GM23338 (cell line): ENCODE data around the gene DDTL. TPM values are rescaled to one million over a fixed set of nuclear protein-coding genes. Genes with fewer than 3 reads are reported as not detected.

Experiments
- ATAC-seq: fragments of 200-7000 bp; cut with Tn5 transposase; 3 replicates; pipeline ENCODE4 v1.9.1; 2020
- DNase-seq: peaks from one replicate; pipeline ENCODE4 v3.0.0-alpha.2; 2015; ENCODE audit warnings: low spot score
- H2AFZ ChIP-seq: fragments of 200-600 bp; sonication (generic); 2 replicates; pipeline ENCODE4 v1.8.0; 2016; ENCODE audit warnings: antibody characterized with exemption, mild to moderate bottlenecking, moderate library complexity
- H3F3A ChIP-seq: fragments of 200-600 bp; sonication (generic); replicated peaks from 2 replicates; pipeline ENCODE4 v1.8.0; 2017; ENCODE audit warnings: antibody characterized with exemption, mixed run types, low read depth
- H3K27ac ChIP-seq: fragments of 200-600 bp; sonication (generic); 2 replicates; pipeline ENCODE4 v1.6.1; 2016; ENCODE audit warnings: low read depth
- H3K27me3 ChIP-seq: fragments of 200-600 bp; sonication (generic); 2 replicates; pipeline ENCODE4 v1.8.0; 2016; ENCODE audit warnings: mild to moderate bottlenecking, mixed run types, moderate library complexity; ENCODE audit not compliant: insufficient read depth
- H3K36me3 ChIP-seq: fragments of 200-600 bp; sonication (generic); 2 replicates; pipeline ENCODE4 v1.8.0; 2016; ENCODE audit warnings: mild to moderate bottlenecking; ENCODE audit not compliant: insufficient read depth
- H3K4me1 ChIP-seq: fragments of 200-600 bp; sonication (generic); 2 replicates; pipeline ENCODE4 v1.8.0; 2016; ENCODE audit warnings: mild to moderate bottlenecking, moderate library complexity; ENCODE audit not compliant: insufficient read depth
- H3K4me2 ChIP-seq: fragments of 200-600 bp; sonication (generic); 2 replicates; pipeline ENCODE4 v1.7.1; 2017; ENCODE audit warnings: mixed run types
- H3K4me3 ChIP-seq: fragments of 200-600 bp; sonication (generic); 2 replicates; pipeline ENCODE4 v1.6.1; 2016; ENCODE audit warnings: mixed run types
- H3K79me2 ChIP-seq: fragments of 200-600 bp; sonication (generic); replicated peaks from 2 replicates; pipeline ENCODE4 v1.8.0; 2017; ENCODE audit warnings: mild to moderate bottlenecking; ENCODE audit not compliant: insufficient read depth
- H3K9me2 ChIP-seq: fragments of 200-600 bp; sonication (generic); 2 replicates; pipeline ENCODE4 v1.8.0; 2017; ENCODE audit not compliant: insufficient read depth
- H4K20me1 ChIP-seq: fragments of 200-600 bp; sonication (generic); replicated peaks from 2 replicates; pipeline ENCODE4 v1.8.0; 2017; ENCODE audit warnings: mild to moderate bottlenecking; ENCODE audit not compliant: insufficient read depth
- H3K27ac Mint-ChIP-seq: 2 replicates; pipeline ENCODE4 v1.8.0; 2020; ENCODE audit warnings: inconsistent platforms, mild to moderate bottlenecking, moderate library complexity, mixed read lengths
- H3K27me3 Mint-ChIP-seq: 3 replicates; pipeline ENCODE4 v1.8.0; 2022; ENCODE audit warnings: low read depth, mild to moderate bottlenecking, moderate library complexity, mixed read lengths, inconsistent platforms; ENCODE audit not compliant: insufficient read depth, poor library complexity
- H3K36me3 Mint-ChIP-seq: 3 replicates; pipeline ENCODE4 v1.8.0; 2021; ENCODE audit warnings: low read depth, mild to moderate bottlenecking, inconsistent platforms, moderate library complexity, mixed read lengths
- H3K4me1 Mint-ChIP-seq: 3 replicates; pipeline ENCODE4 v1.8.0; 2020; ENCODE audit warnings: mild to moderate bottlenecking, inconsistent platforms, mixed read lengths
- H3K4me3 Mint-ChIP-seq: 3 replicates; pipeline ENCODE4 v1.8.0; 2021; ENCODE audit warnings: moderate library complexity, mild to moderate bottlenecking, inconsistent platforms, mixed read lengths
- H3K9me3 Mint-ChIP-seq: 3 replicates; pipeline ENCODE4 v1.8.0; 2020; ENCODE audit warnings: moderate library complexity, mild to moderate bottlenecking, inconsistent platforms, mixed read lengths
- CREB1 ChIP-seq: fragments of 250-450 bp; sonication (Bioruptor Pico); IDR thresholded peaks from 2 replicates; pipeline ENCODE4 v1.5.0; 2020; ENCODE audit warnings: low read depth, mild to moderate bottlenecking, moderate library complexity
- CTCF ChIP-seq, 2 experiments: fragments of 200-600 bp in 1 of 2; sonication (generic) in 1 of 2; conservative IDR thresholded peaks; 2 replicates each; pipeline versions ENCODE4 v1.5.1 to v1.6.1; 2016 to 2017; ENCODE audit warnings: antibody characterized with exemption in 2 of 2, low read depth in 2 of 2, mild to moderate bottlenecking in 2 of 2, moderate library complexity in 1 of 2
- ETS1 ChIP-seq: IDR thresholded peaks from 2 replicates; pipeline ENCODE4 v1.6.1; 2016; ENCODE audit warnings: antibody characterized with exemption
- EZH2 ChIP-seq: fragments of 200-600 bp; sonication (generic); IDR thresholded peaks from one replicate; pipeline ENCODE4 v1.8.0; 2017; ENCODE audit warnings: antibody characterized with exemption, mild to moderate bottlenecking, low read depth; ENCODE audit not compliant: unreplicated experiment
- EZH2phosphoT487 ChIP-seq: fragments of 200-600 bp; sonication (generic); IDR thresholded peaks from one replicate; pipeline ENCODE4 v1.8.1; 2018; ENCODE audit warnings: antibody characterized with exemption; ENCODE audit not compliant: unreplicated experiment
- JUNB ChIP-seq: IDR thresholded peaks from one replicate; pipeline ENCODE4 v1.6.1; 2016; ENCODE audit warnings: antibody characterized with exemption; ENCODE audit not compliant: unreplicated experiment
- NANOG ChIP-seq: IDR thresholded peaks from 2 replicates; pipeline ENCODE4 v1.6.1; 2016; ENCODE audit warnings: antibody characterized with exemption, borderline replicate concordance
- POLR2AphosphoS5 ChIP-seq: IDR thresholded peaks from 2 replicates; pipeline ENCODE4 v1.6.1; 2016; ENCODE audit warnings: antibody characterized with exemption, low read depth
- STAT1 ChIP-seq: IDR thresholded peaks from one replicate; pipeline ENCODE4 v1.6.1; 2016; ENCODE audit warnings: antibody characterized with exemption; ENCODE audit not compliant: unreplicated experiment
- ZNF114 ChIP-seq: fragments of 250-450 bp; sonication (Bioruptor Pico); IDR thresholded peaks from 2 replicates; pipeline ENCODE4 v1.5.0; 2020; ENCODE audit warnings: mild to moderate bottlenecking, moderate library complexity
- ZNF331 ChIP-seq: fragments of 250-450 bp; sonication (Bioruptor Pico); IDR thresholded peaks from 2 replicates; pipeline ENCODE4 v1.5.0; 2020; ENCODE audit warnings: low read depth, mild to moderate bottlenecking, moderate library complexity
- ZNF462 ChIP-seq: fragments of 250-450 bp; sonication (Bioruptor Pico); IDR thresholded peaks from 2 replicates; pipeline ENCODE4 v1.5.0; 2020; ENCODE audit warnings: mild to moderate bottlenecking, moderate library complexity
- polyA plus RNA-seq: library from polyadenylated mRNA; unstranded; fragments of >200 nt; fragmentation: Nextera tagmentation; extraction: Ambion mirVana; gene quantifications from 2 replicates; pipeline ENCODE4 v1.2.1, GENCODE V29; 2016
- total RNA-seq: library from RNA; depleted of rRNA; stranded (reverse); fragments of >200 nt; shearing (Covaris generic); gene quantifications from 2 replicates; pipeline ENCODE4 v1.2.3, GENCODE V29; 2014
- TF ChIP-seq, protein P1 (sequence below): IDR thresholded peaks from one replicate; pipeline ENCODE4 v1.6.1; 2018; ENCODE audit warnings: antibody characterized with exemption; ENCODE audit not compliant: unreplicated experiment

The DDTL gene
- total and polyA plus RNA-seq, 2 experiments from 2014 or later, result 2.1 to 3.7 TPM

GRCh38 chr22:23970201-23970641 lies 3.5 kb downstream of the DDTL start:
- no peak overlapping the region for H3K4me3 Mint-ChIP-seq

More at GRCh38 chr22:23970201-23970641, 3.5 kb downstream of the DDTL start:
- Histone ChIP-seq H3K27ac (no peak overlapping the region), H2AFZ (no peak overlapping the region), H3F3A (0 out of 2 replicates have a peak, but pooled peaks cover 5% of the 10 kb centered on the region), H4K20me1 (no peaks in the 10 kb centered on the region; the same call in 1 of the 2 replicates), H3K9me2 (no peaks in the 10 kb centered on the region), H3K79me2 (peaks cover 5% of the 10 kb centered on the region; the same call in 1 of the 2 replicates), H3K27me3 (no peaks in the 10 kb centered on the region), H3K4me3 (no peak overlapping the region), H3K36me3 (no peaks in the 10 kb centered on the region), H3K4me2 (no peak overlapping the region), H3K4me1 (no peaks in the 10 kb centered on the region)
- TF ChIP-seq, protein P1, sequence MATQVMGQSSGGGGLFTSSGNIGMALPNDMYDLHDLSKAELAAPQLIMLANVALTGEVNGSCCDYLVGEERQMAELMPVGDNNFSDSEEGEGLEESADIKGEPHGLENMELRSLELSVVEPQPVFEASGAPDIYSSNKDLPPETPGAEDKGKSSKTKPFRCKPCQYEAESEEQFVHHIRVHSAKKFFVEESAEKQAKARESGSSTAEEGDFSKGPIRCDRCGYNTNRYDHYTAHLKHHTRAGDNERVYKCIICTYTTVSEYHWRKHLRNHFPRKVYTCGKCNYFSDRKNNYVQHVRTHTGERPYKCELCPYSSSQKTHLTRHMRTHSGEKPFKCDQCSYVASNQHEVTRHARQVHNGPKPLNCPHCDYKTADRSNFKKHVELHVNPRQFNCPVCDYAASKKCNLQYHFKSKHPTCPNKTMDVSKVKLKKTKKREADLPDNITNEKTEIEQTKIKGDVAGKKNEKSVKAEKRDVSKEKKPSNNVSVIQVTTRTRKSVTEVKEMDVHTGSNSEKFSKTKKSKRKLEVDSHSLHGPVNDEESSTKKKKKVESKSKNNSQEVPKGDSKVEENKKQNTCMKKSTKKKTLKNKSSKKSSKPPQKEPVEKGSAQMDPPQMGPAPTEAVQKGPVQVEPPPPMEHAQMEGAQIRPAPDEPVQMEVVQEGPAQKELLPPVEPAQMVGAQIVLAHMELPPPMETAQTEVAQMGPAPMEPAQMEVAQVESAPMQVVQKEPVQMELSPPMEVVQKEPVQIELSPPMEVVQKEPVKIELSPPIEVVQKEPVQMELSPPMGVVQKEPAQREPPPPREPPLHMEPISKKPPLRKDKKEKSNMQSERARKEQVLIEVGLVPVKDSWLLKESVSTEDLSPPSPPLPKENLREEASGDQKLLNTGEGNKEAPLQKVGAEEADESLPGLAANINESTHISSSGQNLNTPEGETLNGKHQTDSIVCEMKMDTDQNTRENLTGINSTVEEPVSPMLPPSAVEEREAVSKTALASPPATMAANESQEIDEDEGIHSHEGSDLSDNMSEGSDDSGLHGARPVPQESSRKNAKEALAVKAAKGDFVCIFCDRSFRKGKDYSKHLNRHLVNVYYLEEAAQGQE, result no peak
- TF ChIP-seq NANOG, result no peak
- no peak for TF ChIP-seq ZNF331 (CRISPR knock-in tag)
- TF ChIP-seq EZH2, result no peak
- no peak for TF ChIP-seq STAT1
- no peak for TF ChIP-seq JUNB
- no peak for TF ChIP-seq ZNF462 (CRISPR knock-in tag)
- no peak for TF ChIP-seq POLR2AphosphoS5
- TF ChIP-seq ZNF114 (CRISPR knock-in tag), result no peak
- no peak for TF ChIP-seq CTCF (conservative IDR thresholded peaks at IDR 0.05; ENCODE audit: low read depth in 2 of 2)
- no peak for TF ChIP-seq ETS1
- no peak for TF ChIP-seq EZH2phosphoT487
- no peak for TF ChIP-seq CREB1 (CRISPR knock-in tag)
- peaks cover 30% of the 10 kb centered on the region for H3K36me3 Mint-ChIP-seq
- H3K27me3 Mint-ChIP-seq, result peaks cover 2% of the 10 kb centered on the region
- DNase-seq (no peak), ATAC-seq (no peak)
- H3K27ac Mint-ChIP-seq, result no peak overlapping the region
- no peaks in the 10 kb centered on the region; the same call in 2 of the 3 replicates for H3K9me3 Mint-ChIP-seq
- no peaks in the 10 kb centered on the region for H3K4me1 Mint-ChIP-seq
